Measurements from ENCODE around the gene ESYT2.

Gene ESYT2

DNA sequence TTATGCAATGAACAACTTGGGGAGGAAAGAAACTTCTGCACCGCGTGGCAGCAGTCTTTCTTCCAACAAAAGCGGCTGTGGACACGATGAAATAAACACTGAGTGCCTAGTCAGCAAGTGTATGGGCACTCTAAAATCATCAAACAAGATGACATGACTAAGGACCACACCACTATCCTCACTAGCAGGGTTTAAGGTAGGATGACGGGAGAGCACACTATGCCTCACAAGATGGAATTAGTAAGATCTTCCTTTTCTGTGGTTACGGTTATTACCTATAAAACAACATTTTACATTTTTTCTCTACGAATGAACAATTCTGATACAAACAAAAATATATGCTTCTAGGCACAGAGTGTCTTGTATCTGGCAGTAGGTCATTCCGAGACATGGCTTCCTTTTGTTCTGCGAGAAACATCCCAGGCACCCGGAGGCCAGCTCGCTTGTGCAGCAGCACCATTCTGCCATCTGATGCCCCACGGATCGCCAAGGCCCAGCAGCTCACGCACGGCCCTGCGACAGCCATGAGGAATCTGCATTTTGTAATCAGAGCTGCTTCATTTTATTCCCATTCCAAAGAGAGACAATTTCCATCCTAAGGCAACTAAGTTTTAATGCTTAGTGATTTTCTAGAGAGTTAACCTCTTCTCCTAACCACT is 70.6 kb downstream of the ESYT2 start:
- no peak for TF ChIP-seq SUZ12 (IDR thresholded peaks at IDR 0.05; ENCODE audit: extremely low read depth, insufficient read depth, insufficient read length)
- no peak for TF ChIP-seq ZNF274 (IDR thresholded peaks at IDR 0.05; ENCODE audit: low read depth, low read length)
- no peak for TF ChIP-seq YY1 (IDR thresholded peaks at IDR 0.05; ENCODE audit: insufficient read depth, insufficient read length)
- H3K36me3 ChIP-seq (ENCODE audit: insufficient read depth, insufficient read length, low read length): peaks cover 47% of the 10 kb centered on the region
- H3K4me3 ChIP-seq (ENCODE audit: insufficient read length, low read depth): no peak overlapping the region
- H3K9me3 ChIP-seq (ENCODE audit: insufficient read depth, low read length): no peaks in the 10 kb centered on the region
- DNase-seq (ENCODE audit: low read depth, low spot score): no peak
- no peak overlapping the region for H3K9ac ChIP-seq (ENCODE audit: insufficient read length, low read depth)
- no peaks in the 10 kb centered on the region for H3K4me1 ChIP-seq (ENCODE audit: insufficient read depth, insufficient read length)
- H3K27me3 ChIP-seq (ENCODE audit: insufficient read depth, insufficient read length): no peaks in the 10 kb centered on the region

DNA sequence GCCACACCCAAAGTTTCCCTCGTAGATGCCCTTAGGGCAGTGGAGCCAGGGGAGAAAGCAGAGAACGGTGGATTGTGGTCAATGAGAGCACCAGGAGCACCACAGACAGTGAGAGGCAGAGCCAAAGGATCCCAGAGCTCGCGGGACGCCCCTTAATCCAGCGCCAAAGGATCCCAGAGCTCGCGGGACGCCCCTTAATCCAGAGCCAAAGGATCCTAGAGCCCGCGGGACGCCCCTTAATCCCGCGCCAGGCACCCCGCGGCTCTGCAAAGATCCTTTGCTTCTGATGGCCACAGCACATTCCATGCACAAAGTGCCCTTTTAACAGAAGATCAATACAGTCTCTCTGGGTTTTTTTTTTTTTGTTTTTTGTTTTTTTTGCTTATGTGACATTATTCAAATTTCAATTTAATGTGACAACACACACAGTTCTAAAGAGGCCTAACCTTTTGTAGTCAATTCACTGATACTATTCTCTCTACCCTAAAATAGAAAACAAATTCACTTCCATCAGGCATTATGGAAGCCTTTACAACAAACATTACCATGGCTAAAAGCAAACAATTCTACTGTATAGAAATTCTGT is 71.8 kb downstream of the ESYT2 start:
- H3K9me3 ChIP-seq (ENCODE audit: insufficient read depth, low read length): no peaks in the 10 kb centered on the region
- no peaks in the 10 kb centered on the region for H3K27me3 ChIP-seq (ENCODE audit: insufficient read depth, insufficient read length)
- peaks cover 43% of the 10 kb centered on the region for H3K36me3 ChIP-seq (ENCODE audit: insufficient read depth, insufficient read length, low read length)
- no peak overlapping the region for H3K9ac ChIP-seq (ENCODE audit: insufficient read length, low read depth)
- no peak for DNase-seq (ENCODE audit: low read depth, low spot score)
- TF ChIP-seq ZNF274 (IDR thresholded peaks at IDR 0.05; ENCODE audit: low read depth, low read length) (no peak), YY1 (IDR thresholded peaks at IDR 0.05; ENCODE audit: insufficient read depth, insufficient read length) (no peak), SUZ12 (IDR thresholded peaks at IDR 0.05; ENCODE audit: extremely low read depth, insufficient read depth, insufficient read length) (no peak)
- H3K4me1 ChIP-seq (ENCODE audit: insufficient read depth, insufficient read length): no peaks in the 10 kb centered on the region
- H3K4me3 ChIP-seq (ENCODE audit: insufficient read length, low read depth): no peak overlapping the region

DNA sequence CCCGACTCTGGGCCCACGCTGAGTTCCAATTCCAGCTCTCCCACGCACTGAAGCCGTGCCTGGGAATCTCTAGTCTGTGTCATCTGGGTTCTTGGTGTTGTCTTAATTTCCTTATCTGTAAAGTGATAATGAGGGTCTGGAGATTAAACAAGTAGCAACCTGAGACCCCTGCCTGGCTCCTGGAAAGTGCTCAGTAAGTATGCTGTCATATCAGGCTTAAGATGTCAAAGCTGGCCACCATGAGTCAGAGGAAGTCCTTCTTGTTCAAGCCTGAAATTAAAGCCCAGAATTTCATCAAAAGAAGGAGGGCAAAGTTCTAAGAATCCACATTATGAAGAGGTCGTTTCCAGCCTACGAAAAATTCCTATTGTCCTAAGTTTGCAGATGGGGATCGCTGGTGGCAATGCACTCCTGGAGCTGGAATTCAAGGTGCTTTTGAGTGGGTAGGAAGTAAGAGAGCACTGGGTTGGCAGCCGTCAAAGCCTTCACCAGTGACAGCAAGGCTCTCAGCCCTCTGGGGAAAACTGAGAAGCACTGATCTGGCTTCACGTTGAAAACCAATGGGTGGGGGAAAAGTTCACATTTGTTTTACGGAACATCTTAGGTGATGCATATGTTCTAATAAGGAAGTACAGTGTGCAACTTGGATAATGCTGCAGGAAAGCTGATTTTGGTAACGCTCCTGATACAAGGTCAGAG is 74.4 kb downstream of the ESYT2 start:
- no peaks in the 10 kb centered on the region for H3K27me3 ChIP-seq (ENCODE audit: insufficient read depth, insufficient read length)
- H3K9ac ChIP-seq (ENCODE audit: insufficient read length, low read depth): no peak overlapping the region
- H3K4me3 ChIP-seq (ENCODE audit: insufficient read length, low read depth): no peak overlapping the region
- H3K36me3 ChIP-seq (ENCODE audit: insufficient read depth, insufficient read length, low read length): peaks cover 20% of the 10 kb centered on the region
- no peaks in the 10 kb centered on the region for H3K4me1 ChIP-seq (ENCODE audit: insufficient read depth, insufficient read length)
- TF ChIP-seq SUZ12 (IDR thresholded peaks at IDR 0.05; ENCODE audit: extremely low read depth, insufficient read depth, insufficient read length): no peak
- TF ChIP-seq ZNF274 (IDR thresholded peaks at IDR 0.05; ENCODE audit: low read depth, low read length): no peak
- no peak for TF ChIP-seq YY1 (IDR thresholded peaks at IDR 0.05; ENCODE audit: insufficient read depth, insufficient read length)
- no peaks in the 10 kb centered on the region for H3K9me3 ChIP-seq (ENCODE audit: insufficient read depth, low read length)
- no peak for DNase-seq (ENCODE audit: low read depth, low spot score)

DNA sequence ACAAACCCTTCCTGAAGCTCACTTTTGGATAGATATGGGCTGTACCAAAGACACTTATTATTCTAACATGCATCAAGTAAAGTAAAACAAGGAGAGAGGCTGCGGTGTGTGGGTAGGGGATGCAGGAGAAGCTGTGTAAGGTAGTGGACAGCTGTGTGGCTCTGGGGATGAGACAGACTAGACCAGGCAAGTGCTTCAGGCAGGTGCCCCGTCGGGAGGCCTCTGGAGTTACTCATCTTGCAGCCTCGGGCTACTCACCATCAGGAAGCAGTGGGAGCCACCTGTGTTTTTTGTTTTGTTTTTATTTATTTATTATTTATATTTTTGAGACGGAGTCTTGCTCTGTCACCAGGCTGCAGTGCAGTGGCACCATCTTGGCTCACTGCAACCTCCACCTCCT is 75.4 kb downstream of the ESYT2 start:
- no peak overlapping the region for H3K4me3 ChIP-seq (ENCODE audit: insufficient read length, low read depth)
- no peak for TF ChIP-seq YY1 (IDR thresholded peaks at IDR 0.05; ENCODE audit: insufficient read depth, insufficient read length)
- TF ChIP-seq ZNF274 (IDR thresholded peaks at IDR 0.05; ENCODE audit: low read depth, low read length): no peak
- TF ChIP-seq SUZ12 (IDR thresholded peaks at IDR 0.05; ENCODE audit: extremely low read depth, insufficient read depth, insufficient read length): no peak
- H3K9me3 ChIP-seq (ENCODE audit: insufficient read depth, low read length): no peaks in the 10 kb centered on the region
- no peaks in the 10 kb centered on the region for H3K27me3 ChIP-seq (ENCODE audit: insufficient read depth, insufficient read length)
- H3K4me1 ChIP-seq (ENCODE audit: insufficient read depth, insufficient read length): no peaks in the 10 kb centered on the region
- no peak for DNase-seq (ENCODE audit: low read depth, low spot score)
- peaks cover 15% of the 10 kb centered on the region for H3K36me3 ChIP-seq (ENCODE audit: insufficient read depth, insufficient read length, low read length)
- no peak overlapping the region for H3K9ac ChIP-seq (ENCODE audit: insufficient read length, low read depth)

DNA sequence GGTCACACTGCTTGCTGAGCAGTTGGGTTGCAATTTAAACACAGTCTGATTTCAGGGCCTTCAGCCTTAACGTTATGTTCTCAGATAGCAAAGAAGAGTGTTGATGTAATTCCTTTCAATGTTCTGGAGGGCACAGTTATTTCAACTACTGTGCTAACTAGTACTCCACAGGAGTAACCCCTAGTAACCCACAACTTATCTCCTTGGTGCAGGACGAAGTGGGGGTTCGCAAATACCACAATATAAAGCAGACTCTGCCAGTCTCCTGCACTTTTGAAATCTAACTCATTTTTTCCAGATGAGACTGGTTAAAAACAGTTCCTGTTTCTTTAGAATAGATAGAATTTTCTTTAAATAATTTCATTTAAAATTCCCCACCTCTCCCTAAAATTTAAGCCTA is 77.6 kb downstream of the ESYT2 start:
- H3K9me3 ChIP-seq (ENCODE audit: insufficient read depth, low read length): no peaks in the 10 kb centered on the region
- TF ChIP-seq SUZ12 (IDR thresholded peaks at IDR 0.05; ENCODE audit: extremely low read depth, insufficient read depth, insufficient read length): no peak
- TF ChIP-seq ZNF274 (IDR thresholded peaks at IDR 0.05; ENCODE audit: low read depth, low read length): no peak
- TF ChIP-seq YY1 (IDR thresholded peaks at IDR 0.05; ENCODE audit: insufficient read depth, insufficient read length): no peak
- DNase-seq (ENCODE audit: low read depth, low spot score): no peak
- H3K27me3 ChIP-seq (ENCODE audit: insufficient read depth, insufficient read length): no peaks in the 10 kb centered on the region
- H3K36me3 ChIP-seq (ENCODE audit: insufficient read depth, insufficient read length, low read length): peaks cover 17% of the 10 kb centered on the region
- H3K4me1 ChIP-seq (ENCODE audit: insufficient read depth, insufficient read length): no peaks in the 10 kb centered on the region
- H3K9ac ChIP-seq (ENCODE audit: insufficient read length, low read depth): no peak overlapping the region
- no peak overlapping the region for H3K4me3 ChIP-seq (ENCODE audit: insufficient read length, low read depth)

DNA sequence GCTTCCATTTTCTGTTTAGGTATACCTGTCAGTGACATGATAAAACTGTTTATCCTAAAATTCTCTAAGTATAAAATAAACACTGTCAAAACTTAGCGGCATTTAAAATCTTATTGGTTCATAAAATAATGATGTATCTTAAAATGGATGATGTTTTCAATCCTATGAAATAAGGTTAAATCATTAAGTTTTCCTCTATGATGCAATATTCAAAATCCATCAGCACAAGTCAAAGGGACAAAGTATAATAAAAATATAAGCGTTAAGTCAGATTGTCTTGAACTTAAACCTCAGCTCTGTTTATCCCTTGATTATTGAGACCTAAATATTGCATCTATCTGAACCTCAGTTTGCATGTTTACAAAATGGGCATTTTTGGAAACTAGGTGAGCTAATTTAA is 78.1 kb downstream of the ESYT2 start:
- no peaks in the 10 kb centered on the region for H3K9me3 ChIP-seq (ENCODE audit: insufficient read depth, low read length)
- no peak overlapping the region for H3K4me3 ChIP-seq (ENCODE audit: insufficient read length, low read depth)

DNA sequence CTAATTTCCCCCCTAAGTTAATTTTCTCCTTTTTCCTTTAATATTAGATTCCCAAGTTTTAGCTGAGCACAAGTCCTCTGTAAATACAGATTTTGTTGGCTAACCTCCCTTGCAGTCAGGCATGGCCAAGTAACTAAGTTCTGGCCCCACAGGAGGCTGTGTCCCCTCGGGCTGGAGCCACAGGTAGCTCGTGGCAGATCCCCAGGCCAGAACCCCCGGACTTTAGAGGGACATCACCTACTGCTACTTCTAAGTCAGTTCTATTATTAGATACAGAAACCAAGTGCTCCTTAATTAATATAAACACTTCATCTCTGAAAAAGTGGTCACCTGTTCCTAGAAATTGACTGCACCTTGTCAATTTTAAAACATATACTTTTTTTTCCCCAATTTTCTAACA is 78.6 kb downstream of the ESYT2 start:
- no peak overlapping the region for H3K4me3 ChIP-seq (ENCODE audit: insufficient read length, low read depth)
- H3K9me3 ChIP-seq (ENCODE audit: insufficient read depth, low read length): no peaks in the 10 kb centered on the region
- H3K27me3 ChIP-seq (ENCODE audit: insufficient read depth, insufficient read length): no peaks in the 10 kb centered on the region
- no peaks in the 10 kb centered on the region for H3K4me1 ChIP-seq (ENCODE audit: insufficient read depth, insufficient read length)
- DNase-seq (ENCODE audit: low read depth, low spot score): no peak
- H3K36me3 ChIP-seq (ENCODE audit: insufficient read depth, insufficient read length, low read length): peaks cover 18% of the 10 kb centered on the region
- no peak overlapping the region for H3K9ac ChIP-seq (ENCODE audit: insufficient read length, low read depth)
- TF ChIP-seq YY1 (IDR thresholded peaks at IDR 0.05; ENCODE audit: insufficient read depth, insufficient read length) (no peak), ZNF274 (IDR thresholded peaks at IDR 0.05; ENCODE audit: low read depth, low read length) (no peak), SUZ12 (IDR thresholded peaks at IDR 0.05; ENCODE audit: extremely low read depth, insufficient read depth, insufficient read length) (no peak)

More for the DNA sequence above, 78.1 kb downstream of the ESYT2 start:
- H3K4me1 ChIP-seq (ENCODE audit: insufficient read depth, insufficient read length): no peaks in the 10 kb centered on the region
- no peak for TF ChIP-seq YY1 (IDR thresholded peaks at IDR 0.05; ENCODE audit: insufficient read depth, insufficient read length)
- no peak for TF ChIP-seq ZNF274 (IDR thresholded peaks at IDR 0.05; ENCODE audit: low read depth, low read length)
- TF ChIP-seq SUZ12 (IDR thresholded peaks at IDR 0.05; ENCODE audit: extremely low read depth, insufficient read depth, insufficient read length): no peak
- no peak overlapping the region for H3K9ac ChIP-seq (ENCODE audit: insufficient read length, low read depth)
- H3K36me3 ChIP-seq (ENCODE audit: insufficient read depth, insufficient read length, low read length): peaks cover 17% of the 10 kb centered on the region
- DNase-seq (ENCODE audit: low read depth, low spot score): no peak
- H3K27me3 ChIP-seq (ENCODE audit: insufficient read depth, insufficient read length): no peaks in the 10 kb centered on the region
